ENCODE measurements around the gene MYOG.

- no peak for TF ChIP-seq POLR2A (IDR thresholded peaks at IDR 0.05; ENCODE audit: low read depth, low read length)
- no peak for TF ChIP-seq TAF1 (IDR thresholded peaks at IDR 0.05; ENCODE audit: low read depth, low read length)
- no peak for TF ChIP-seq SPI1 (IDR thresholded peaks at IDR 0.05; ENCODE audit: low read depth, low read length)
- no peak for TF ChIP-seq POLR2AphosphoS5 (IDR thresholded peaks at IDR 0.05; ENCODE audit: low read depth, low read length)
Measured at GRCh38 chr1:203131548-203132200, 45.9 kb upstream of the MYOG start.
